Bronchial epithelial cell (primary cell): ENCODE results near the gene R3HCC1L. TPM values are rescaled to one million over a fixed set of nuclear protein-coding genes. Genes with fewer than 3 reads are reported as not detected.

Source experiments
- DNase-seq: peaks from one replicate; pipeline ENCODE4 v3.0.0-alpha.2; 2010; ENCODE audit warnings: low read depth
- FAIRE-seq: peaks from 2 replicates; lab custom pipeline; 2011; peaks lifted over from hg19 to GRCh38; lab: Jason Lieb, UNC
- H3K27me3 ChIP-seq: 2 replicates; pipeline ENCODE4 v1.5.1; 2011; ENCODE audit warnings: low read length; ENCODE audit not compliant: control insufficient read depth, insufficient read depth
- H3K36me3 ChIP-seq: 2 replicates; pipeline ENCODE4 v1.5.1; 2011; ENCODE audit warnings: low read length; ENCODE audit not compliant: control insufficient read depth, insufficient read depth
- H3K4me3 ChIP-seq: 2 replicates; pipeline ENCODE4 v1.5.1; 2011; ENCODE audit warnings: mild to moderate bottlenecking, low read depth, low read length, control low read depth
- total RNA-seq: library from RNA; depleted of rRNA; stranded (reverse); fragments of >200 nt; gene quantifications from 2 replicates; pipeline ENCODE4 v1.2.1, GENCODE V29; 2014
- TF ChIP-seq, protein P1 (sequence below): IDR thresholded peaks from 2 replicates; pipeline ENCODE4 v1.5.1; 2011; ENCODE audit warnings: mild to moderate bottlenecking, moderate library complexity, low read length, control low read depth, inconsistent platforms; ENCODE audit not compliant: insufficient read depth, severe bottlenecking

The R3HCC1L gene
- total RNA-seq, result 13.7 and 15.7 TPM in 2 replicates

GRCh38 chr10:98134431-98135221, at the start of gene R3HCC1L:
Gene R3HCC1L, plus strand, starts transcription at chr10:98134657. Its CDS starts 73,458 bp downstream, at chr10:98208115.
- TF ChIP-seq, protein P1, sequence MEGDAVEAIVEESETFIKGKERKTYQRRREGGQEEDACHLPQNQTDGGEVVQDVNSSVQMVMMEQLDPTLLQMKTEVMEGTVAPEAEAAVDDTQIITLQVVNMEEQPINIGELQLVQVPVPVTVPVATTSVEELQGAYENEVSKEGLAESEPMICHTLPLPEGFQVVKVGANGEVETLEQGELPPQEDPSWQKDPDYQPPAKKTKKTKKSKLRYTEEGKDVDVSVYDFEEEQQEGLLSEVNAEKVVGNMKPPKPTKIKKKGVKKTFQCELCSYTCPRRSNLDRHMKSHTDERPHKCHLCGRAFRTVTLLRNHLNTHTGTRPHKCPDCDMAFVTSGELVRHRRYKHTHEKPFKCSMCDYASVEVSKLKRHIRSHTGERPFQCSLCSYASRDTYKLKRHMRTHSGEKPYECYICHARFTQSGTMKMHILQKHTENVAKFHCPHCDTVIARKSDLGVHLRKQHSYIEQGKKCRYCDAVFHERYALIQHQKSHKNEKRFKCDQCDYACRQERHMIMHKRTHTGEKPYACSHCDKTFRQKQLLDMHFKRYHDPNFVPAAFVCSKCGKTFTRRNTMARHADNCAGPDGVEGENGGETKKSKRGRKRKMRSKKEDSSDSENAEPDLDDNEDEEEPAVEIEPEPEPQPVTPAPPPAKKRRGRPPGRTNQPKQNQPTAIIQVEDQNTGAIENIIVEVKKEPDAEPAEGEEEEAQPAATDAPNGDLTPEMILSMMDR, result no peak
- Histone ChIP-seq H3K36me3 (no peaks in the 10 kb centered on the region), H3K27me3 (no peaks in the 10 kb centered on the region), H3K4me3 (peak within 1 kb of the TSS; percentile 94)
- DNase-seq (peak; percentile 77), FAIRE-seq (peak; percentile 28)

DNA sequence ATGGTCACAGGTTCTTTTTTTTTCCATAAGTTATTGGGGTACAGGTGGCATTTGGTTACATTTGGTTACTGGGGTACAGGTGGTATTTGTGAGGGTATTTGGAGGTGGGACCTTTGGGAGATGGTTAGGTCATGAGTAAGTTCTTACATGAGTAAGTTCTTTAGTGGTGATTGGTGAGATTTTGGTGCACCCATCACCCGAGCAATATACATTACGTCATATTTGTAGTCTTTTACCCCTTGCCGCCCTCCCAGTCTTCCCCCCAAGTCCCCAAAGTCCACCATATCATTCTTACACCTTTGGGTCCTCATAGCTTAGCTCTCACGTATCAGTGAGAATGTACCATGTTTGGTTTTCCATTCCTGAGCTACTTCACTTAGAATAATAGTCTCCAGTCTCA, 49.2 kb upstream of the R3HCC1L start:
- DNase-seq (no peak), FAIRE-seq (no peak)
- Histone ChIP-seq H3K27me3 (no peaks in the 10 kb centered on the region), H3K4me3 (no peak overlapping the region), H3K36me3 (no peaks in the 10 kb centered on the region)
- TF ChIP-seq, protein P1, result no peak

DNA sequence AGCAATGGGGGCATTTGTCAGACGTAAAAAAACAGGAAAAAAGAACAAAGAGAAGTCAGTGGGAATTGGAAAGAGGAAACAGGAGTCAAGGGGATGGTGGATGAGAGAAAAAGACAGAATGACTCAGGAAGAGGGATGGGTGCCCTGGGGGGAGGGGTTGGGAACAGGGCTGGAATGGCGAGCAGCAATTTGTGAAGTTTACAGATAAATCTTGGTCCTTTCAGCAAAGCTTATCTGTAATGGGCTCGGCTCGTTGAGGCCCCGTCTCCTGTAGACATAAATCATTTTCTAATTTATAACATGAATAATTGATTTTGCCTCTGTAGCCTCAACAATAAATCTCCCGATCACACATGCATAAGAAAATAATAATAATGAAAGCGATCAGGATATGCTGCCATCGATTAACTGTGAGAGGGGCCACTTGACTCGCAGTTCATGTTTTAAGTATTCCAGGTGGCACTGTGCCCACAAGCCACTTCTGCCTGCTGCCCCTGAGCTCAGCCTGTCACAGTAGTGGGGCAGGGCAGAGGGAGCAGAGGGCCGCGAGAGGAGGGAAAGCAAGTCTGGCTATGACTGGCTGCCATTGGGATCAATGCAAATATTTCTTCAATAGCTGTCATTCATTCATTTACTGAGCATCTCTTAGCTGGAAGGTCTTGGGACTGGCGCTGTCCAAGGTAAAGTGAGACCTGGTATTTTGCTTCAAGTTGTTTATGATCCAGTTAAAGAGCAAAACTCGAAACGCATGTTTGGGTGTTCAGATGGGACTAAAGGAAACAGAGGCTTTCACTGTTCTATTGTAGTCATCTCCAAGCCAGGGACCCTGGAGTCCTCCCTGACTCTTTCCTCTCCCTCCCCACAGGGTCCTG, 47.4 kb upstream of the R3HCC1L start:
- Histone ChIP-seq H3K27me3 (no peaks in the 10 kb centered on the region), H3K36me3 (no peaks in the 10 kb centered on the region), H3K4me3 (no peak overlapping the region)
- DNase-seq, result no peak
- FAIRE-seq, result no peak
- TF ChIP-seq, protein P1, result no peak

DNA sequence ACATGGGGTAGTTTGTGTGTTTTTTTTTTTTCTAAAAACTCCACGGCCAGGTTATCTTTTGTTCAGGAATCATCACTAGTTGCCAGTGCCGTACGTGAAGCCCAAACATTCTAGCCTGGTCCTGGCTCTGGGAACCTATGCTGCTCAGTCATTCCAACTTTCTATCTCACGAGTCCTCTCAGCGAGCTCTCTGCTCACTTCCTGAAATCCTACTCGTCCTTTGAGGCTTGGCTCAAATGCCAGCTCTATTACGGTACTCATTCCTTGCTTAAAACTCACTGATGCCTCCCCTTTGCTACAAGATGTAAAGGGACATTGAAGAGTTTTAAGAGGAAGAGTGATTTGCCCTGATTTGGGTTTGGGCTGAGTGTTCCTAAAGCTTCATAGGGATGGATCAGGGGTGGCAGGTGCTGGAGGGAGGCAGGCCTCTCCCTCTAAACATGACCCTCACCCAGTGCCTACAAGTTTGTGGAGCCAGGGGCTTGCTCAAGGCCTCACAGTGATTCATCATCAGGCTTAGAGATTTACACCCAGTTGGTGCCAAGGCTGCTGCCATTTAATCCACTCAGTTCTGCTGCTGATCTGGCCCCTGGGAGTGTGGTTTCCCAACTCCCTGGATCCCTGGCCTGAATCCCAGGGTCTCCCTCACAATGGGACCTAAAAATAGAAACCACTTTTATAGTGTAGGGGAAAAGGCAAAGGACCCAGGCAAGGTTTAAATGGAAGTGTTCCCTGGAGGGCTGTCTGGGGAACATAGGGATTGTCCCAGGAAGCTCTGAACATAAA, 46.1 kb upstream of the R3HCC1L start:
- DNase-seq (no peak), FAIRE-seq (no peak)
- no peaks in the 10 kb centered on the region for H3K36me3 ChIP-seq
- H3K4me3 ChIP-seq, result no peak overlapping the region
- H3K27me3 ChIP-seq, result no peaks in the 10 kb centered on the region
- TF ChIP-seq, protein P1, result no peak

GRCh38 chr10:98090822-98091221, 43.6 kb upstream of the R3HCC1L start:
- H3K36me3 ChIP-seq, result no peaks in the 10 kb centered on the region
- FAIRE-seq, result no peak
- TF ChIP-seq, protein P1, result no peak
- peaks cover 3% of the 10 kb centered on the region for H3K27me3 ChIP-seq
- H3K4me3 ChIP-seq, result no peak overlapping the region
- DNase-seq, result no peak
